Epithelial cell of proximal tubule (primary cell): Measurements from ENCODE around the gene MLLT1. TPM values are rescaled to one million over a fixed set of nuclear protein-coding genes. Genes with fewer than 3 reads are reported as not detected.
"Not testable (repeated sequence)": the region's sequence is repeated elsewhere in the genome, so short reads cannot be mapped to it uniquely, and the experiment has no call there.

Source experiments
- DNase-seq: peaks from one replicate; pipeline ENCODE4 v3.0.0-alpha.2; 2011; ENCODE audit warnings: low read depth
- H3K4me3 ChIP-seq: 2 replicates; pipeline ENCODE4 v1.5.1; 2011; ENCODE audit warnings: low read depth, mild to moderate bottlenecking, low read length
- total RNA-seq: library from RNA; depleted of rRNA; stranded (reverse); fragments of >200 nt; gene quantifications from 2 replicates; pipeline ENCODE4 v1.2.3, GENCODE V29; 2015
- TF ChIP-seq, protein P1 (sequence below): conservative IDR thresholded peaks from 2 replicates; pipeline ENCODE4 v1.5.1; 2012; ENCODE audit warnings: low read depth, mild to moderate bottlenecking, low read length

The MLLT1 gene
- total RNA-seq, 1 donor from 2014 or later = 15.2 TPM

DNA sequence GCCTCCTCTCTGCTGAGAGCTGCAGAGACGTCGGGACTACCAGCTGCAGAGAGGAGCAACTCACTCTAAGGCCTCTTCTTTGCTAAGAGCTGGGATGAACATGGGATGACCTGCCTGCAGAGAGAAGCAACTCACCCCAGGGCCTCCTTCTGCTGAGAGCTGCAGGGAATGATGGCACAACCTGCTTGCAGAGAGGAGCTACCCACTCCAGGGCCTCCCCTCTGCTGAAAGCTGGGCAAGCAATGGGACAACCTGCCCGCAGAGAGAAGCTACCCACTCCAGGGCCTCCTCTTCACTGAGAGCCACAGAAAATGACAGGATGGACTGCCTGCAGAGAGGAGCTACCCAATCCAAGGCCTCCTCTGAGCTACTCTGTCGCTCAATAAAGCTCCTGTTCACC is 6.9 kb upstream of the MLLT1 start:
- no peak overlapping the region for H3K4me3 ChIP-seq
- TF ChIP-seq, protein P1, sequence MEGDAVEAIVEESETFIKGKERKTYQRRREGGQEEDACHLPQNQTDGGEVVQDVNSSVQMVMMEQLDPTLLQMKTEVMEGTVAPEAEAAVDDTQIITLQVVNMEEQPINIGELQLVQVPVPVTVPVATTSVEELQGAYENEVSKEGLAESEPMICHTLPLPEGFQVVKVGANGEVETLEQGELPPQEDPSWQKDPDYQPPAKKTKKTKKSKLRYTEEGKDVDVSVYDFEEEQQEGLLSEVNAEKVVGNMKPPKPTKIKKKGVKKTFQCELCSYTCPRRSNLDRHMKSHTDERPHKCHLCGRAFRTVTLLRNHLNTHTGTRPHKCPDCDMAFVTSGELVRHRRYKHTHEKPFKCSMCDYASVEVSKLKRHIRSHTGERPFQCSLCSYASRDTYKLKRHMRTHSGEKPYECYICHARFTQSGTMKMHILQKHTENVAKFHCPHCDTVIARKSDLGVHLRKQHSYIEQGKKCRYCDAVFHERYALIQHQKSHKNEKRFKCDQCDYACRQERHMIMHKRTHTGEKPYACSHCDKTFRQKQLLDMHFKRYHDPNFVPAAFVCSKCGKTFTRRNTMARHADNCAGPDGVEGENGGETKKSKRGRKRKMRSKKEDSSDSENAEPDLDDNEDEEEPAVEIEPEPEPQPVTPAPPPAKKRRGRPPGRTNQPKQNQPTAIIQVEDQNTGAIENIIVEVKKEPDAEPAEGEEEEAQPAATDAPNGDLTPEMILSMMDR = no peak
- no peak for DNase-seq

DNA sequence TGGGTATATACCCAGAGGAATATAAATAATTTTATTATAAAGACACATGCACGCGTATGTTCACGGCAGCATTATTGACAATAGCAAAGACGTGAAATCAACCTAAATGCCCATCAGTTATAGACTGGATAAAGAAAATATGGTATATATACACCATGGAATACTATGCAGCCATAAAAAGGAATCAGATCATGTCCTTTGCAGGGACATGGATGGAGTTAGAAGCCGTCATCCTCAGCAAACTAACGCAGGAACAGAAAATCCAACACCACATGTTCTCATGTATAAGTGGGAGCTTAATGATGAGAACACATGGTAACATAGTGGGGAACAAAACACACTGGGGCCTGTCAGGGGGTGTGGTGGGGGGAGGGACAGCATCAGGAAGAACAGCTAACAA is 2.6 kb upstream of the MLLT1 start:
- H3K4me3 ChIP-seq, DNase-seq: not testable (repeated sequence)

DNA sequence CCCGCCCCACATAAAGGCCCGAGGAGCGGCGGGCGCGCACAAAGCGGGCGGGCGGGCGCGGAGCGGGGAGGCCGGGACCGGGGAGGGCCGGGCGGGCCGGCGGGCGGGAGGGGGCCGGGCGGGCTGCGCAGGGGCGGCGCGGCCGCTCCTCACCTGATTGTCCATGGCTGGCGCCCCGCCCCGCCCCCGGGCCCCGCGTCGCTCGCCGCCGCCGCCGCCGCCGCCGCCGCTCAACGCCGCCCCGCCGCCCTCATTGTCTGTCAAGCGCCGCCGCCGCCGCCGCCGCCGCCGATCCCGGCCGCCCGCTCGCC is 200 bp downstream of the MLLT1 start:
- H3K4me3 ChIP-seq = peak overlapping the region; percentile 86
- DNase-seq = no peak
- TF ChIP-seq, protein P1 = no peak

DNA sequence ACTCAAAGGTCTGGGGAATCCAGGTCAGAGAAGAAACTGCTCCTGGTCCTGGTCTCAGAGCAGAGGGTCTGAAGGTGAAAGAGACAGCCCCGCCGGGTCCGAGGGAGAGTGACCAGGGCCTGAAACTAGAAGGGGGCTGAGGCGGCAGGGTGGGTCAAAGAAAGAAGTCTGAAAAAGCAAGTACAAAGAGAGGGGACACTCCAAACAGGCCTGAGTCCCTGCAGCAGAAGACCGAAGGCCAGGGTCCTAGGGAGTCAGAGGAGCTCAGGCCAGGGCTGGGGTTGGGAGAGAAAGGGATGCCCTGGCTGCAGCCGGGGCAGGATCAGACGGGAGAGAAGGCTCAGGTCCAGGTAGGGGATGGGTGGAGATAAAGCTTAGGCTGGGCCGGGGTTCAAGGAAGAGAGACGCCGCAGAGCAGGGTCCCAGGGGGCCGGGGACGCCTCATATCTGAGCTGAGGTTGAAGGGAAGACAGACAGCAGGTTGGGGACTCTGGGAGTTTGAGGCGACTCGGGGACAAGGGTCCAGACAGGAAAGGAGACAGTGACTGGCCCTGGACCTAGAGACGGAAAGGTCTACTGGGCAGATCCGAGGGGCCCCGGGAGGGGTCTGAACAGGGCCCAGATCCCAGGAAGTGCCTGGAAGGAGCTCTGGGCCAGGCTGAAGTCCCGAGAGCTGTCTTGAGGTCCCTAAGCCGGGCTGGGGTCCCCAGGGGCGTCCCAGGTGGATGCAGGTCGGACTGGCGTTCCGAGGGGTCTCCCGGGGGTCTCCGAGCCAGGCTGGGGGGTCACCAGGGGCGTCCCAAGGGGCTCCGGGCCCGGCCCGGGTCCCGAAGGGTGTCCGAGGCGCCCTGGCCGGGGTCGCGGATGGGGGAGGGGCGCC is 795 bp downstream of the MLLT1 start:
- TF ChIP-seq, protein P1 = no peak
- peak overlapping the region; percentile 86 for H3K4me3 ChIP-seq
- no peak for DNase-seq

DNA sequence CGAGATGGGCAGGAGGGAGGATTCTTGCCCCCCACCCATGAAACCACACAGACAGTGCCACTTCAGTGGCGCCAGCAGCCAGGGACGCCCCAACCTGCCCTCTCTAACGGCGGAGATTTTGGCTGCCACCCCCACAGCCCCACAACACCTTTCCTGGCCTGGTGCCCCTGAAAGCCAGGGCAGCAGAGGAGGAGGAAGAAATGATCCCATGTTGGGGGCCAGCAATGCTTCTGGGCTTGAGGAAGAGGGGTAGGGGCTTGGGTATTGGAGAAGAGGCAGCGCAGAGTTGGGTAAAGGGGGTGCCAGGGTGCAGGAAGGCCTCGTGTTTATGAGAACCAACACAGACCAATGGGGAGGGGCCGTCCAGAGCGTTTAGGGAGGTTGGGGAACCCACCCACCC is 1.7 kb downstream of the MLLT1 start:
- TF ChIP-seq, protein P1 = no peak
- H3K4me3 ChIP-seq = peak overlapping the region; percentile 86
- DNase-seq = no peak

DNA sequence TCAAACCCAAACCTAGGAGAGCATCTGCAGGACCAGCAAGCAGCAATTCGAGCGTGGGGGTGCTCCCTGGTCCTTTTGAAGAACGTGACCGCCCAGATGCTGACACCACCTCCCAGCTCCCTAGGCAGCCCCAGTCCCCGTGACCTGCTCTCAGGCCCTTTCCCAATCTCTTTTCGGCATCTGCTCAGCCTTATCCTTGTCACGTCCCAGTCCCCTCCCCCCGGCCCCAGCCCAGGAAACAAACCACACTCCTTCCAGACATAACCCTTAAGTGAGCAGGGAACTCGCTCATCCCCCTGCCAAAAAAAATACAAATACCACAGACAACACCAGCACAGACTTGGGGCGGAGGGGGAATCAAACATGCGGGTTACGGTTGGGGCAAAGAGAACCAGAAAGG is 3.3 kb downstream of the MLLT1 start:
- DNase-seq = no peak
- no peak overlapping the region for H3K4me3 ChIP-seq
- TF ChIP-seq, protein P1 = no peak

DNA sequence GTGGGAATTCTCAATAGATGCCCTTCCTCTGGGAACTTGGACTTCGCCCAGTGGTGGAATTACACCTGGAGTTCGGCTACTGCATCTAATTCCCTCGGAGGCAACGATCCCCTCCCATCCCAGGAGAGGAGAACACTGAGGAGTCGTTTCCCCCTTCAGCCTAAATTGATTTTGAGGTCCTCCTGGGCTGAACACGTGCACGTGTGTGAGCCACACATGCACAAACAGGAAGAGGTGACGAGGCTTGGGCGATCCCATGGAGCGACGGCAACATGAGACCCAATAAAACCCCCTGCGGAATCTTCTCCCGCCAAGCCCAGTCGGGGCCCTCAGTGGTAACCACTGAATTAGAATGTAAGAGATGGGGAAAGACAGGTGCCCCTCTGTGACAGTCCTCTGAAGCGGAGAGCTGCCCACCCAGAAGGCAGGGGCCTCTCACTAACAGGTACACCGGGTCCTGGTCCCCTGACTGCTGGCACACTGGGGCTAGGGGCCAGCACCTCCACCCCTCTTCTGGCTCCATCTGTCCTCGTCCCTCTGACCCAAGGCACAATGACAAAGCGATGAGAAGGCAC is 4.5 kb downstream of the MLLT1 start:
- H3K4me3 ChIP-seq = no peak overlapping the region
- TF ChIP-seq, protein P1 = no peak
- no peak for DNase-seq
